GM18867 (cell line): Measurements from ENCODE around the gene NTNG1.

Experiments
- ATAC-seq: cut with Tn5 transposase; IDR thresholded peaks from one replicate; pipeline ENCODE4 v1.9.1; 2021; ENCODE audit warnings: mild to moderate bottlenecking, moderate library complexity; ENCODE audit not compliant: unreplicated experiment

NTNG1 gene

GRCh38 chr1:107254306-107254705 is 113.5 kb downstream of the NTNG1 start:
- no peak for ATAC-seq

DNA sequence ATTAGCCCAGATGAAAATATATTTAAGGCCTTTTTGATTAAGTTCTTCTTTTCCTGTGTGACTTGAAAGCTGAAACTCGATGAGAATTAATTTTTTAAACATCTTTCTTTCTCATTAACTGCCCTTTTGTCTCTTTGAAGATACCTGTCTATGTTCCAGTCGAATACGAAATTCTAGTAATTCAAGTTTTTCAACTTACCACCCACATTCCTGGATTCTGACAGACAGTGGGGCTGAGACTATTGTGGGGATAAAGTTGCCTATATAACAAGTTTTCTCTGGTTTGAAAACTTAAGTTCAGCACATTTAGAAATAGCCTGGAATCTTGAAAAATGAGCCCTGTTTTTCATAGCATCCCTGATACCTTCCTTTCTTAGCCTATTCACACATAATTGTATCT is 114.6 kb downstream of the NTNG1 start:
- no peak for ATAC-seq

- ATAC-seq = no peak
Observed at GRCh38 chr1:107262467-107263286, 121.8 kb downstream of the NTNG1 start.

DNA sequence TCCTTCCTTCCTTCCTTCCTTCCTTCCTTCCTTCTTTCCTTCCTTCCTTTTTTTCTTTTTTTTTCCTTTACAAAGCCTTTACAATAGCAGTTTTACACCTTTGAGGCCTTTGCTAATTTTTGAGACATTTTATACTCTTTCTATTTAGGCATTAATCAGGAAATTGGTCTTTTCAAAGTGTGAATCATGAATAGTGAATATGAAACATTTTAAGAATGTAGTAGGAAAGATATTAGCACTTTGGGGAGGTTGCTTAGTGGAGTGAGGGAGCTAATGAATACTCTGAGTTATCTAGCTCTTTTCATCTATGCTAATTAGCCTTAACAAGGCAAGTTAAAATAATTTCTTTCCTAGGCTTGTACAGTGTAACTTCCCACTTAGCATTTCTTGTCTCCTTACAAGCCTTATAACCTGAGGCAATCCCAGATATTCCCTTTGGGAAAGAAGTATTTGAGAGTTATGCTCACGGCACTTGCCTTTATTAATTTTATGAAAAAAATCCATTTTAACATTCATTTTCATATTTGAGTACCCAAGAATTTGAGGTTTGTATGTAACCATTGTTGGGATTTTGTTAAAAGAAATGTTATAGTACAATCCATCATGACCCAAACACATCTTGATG is 122.6 kb downstream of the NTNG1 start:
- no peak for ATAC-seq

DNA sequence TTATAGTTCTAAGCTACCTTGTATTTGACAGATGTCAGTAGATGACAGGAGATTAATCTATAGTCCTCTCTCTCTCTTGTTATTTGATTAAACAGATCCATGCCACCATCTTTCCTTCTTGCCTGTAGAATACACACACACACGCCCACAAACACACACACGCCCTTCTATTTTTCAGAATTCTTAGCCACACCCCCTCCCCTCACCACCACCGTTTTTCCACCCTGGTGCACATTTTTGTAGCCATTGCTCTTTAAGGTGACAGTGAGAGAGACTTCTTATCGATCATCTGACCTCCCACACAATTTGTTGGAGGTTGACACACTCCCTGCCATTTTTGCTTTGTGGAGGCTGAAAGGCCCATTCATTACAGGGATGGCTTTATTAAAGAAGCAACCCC is 123.2 kb downstream of the NTNG1 start:
- no peak for ATAC-seq

- no peak for ATAC-seq
Observed at GRCh38 chr1:107264561-107264960, 123.7 kb downstream of the NTNG1 start.

GRCh38 chr1:107267489-107267888 is 126.7 kb downstream of the NTNG1 start:
- ATAC-seq = no peak

DNA sequence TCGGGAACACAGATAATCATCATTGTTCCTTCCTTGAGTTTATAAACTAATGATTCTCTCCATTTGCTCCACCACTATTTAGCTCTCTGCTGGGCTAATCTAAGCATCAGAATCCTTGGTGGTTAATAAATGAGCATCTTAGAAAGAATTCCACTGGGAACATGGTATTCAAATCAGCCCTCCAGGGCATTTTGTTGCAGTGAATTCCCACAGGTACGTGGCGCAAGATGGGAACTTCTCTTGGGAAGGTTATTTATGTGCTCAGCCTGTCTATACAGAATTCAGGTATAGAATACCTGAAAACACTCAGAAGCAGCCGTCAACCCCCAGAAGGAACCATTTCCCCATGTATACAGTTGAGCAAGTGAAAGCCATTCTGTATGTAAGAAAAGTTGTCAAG is 131.5 kb downstream of the NTNG1 start:
- ATAC-seq = no peak

GRCh38 chr1:107273515-107273914 is 132.7 kb downstream of the NTNG1 start:
- no peak for ATAC-seq

DNA sequence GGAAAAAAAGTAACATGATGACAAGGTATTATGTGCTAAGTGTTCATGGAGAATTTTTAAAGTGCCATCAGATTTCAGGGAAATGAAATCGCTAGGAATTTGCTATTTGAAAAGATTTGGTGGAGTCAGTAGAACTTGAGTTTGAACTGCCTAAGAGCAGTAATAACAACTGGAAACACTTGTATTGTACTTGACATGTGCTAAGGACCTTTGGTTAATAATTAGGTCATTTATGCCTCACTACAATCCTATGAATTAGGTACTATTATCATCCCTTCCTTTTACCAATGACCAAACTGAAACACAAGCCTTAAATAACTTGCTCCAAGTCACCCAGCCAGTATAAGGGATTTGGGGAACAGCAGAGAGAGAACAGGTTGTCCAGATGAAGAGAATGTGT is 133.4 kb downstream of the NTNG1 start:
- ATAC-seq = no peak

DNA sequence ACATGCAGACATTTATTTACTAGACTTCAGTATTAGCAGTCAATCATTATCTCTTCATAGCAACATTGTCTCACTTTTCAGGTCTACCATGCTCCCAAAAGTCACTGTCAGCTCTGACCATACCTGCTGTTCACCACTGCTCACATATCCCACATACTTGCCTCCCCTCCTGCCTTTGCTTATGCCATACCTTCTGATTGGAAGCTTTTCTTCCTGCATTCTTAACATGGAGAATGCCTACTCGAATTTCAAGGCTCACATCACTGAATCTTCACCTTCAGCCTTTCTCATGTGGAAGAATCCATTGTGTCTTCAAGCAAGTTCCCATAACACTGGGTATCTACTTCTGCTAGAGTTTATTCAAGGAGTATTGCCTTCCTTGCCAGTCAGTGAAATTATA is 135.4 kb downstream of the NTNG1 start:
- ATAC-seq = no peak

DNA sequence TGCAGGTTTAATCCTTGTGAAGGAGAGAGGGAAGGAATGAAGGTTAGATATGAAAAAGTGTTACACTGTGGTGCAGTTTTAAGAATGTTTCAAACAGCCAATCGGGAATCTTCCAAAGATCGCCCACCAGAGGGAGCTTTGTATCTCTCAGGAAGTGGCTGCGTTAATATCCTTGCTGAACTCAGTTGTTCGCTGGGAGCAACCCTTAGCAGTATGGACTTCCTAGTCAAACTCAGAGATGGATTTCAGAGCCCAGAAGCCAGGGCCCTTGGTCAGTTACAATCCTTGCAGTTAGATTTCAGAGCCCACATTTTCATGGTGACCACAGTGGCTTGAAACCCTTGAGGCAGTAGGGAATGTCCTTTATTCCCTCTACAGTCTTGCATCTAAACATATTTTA is 136.2 kb downstream of the NTNG1 start:
- ATAC-seq = peak; percentile 42

DNA sequence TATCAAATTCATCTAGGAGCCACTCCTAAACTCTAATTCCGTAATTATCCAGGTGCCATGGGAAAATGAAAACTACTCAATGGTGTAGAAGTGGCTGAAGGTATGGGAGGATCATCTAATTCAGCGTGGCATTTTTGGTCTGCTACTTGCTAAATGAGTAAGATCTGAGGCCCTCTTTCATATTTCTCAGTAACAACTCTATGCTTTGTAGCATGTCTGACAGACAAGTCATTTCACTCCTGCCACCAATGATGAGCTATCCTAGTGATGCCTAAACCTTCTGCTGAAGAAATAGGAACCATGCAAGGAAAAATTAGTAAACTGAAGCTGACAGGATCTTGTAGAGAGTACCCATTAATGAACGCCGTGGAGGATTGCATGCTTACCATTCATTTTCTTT is 145.3 kb downstream of the NTNG1 start:
- peak; percentile 48 for ATAC-seq

- no peak for ATAC-seq
Observed at GRCh38 chr1:107291987-107292386, 151.1 kb downstream of the NTNG1 start.

DNA sequence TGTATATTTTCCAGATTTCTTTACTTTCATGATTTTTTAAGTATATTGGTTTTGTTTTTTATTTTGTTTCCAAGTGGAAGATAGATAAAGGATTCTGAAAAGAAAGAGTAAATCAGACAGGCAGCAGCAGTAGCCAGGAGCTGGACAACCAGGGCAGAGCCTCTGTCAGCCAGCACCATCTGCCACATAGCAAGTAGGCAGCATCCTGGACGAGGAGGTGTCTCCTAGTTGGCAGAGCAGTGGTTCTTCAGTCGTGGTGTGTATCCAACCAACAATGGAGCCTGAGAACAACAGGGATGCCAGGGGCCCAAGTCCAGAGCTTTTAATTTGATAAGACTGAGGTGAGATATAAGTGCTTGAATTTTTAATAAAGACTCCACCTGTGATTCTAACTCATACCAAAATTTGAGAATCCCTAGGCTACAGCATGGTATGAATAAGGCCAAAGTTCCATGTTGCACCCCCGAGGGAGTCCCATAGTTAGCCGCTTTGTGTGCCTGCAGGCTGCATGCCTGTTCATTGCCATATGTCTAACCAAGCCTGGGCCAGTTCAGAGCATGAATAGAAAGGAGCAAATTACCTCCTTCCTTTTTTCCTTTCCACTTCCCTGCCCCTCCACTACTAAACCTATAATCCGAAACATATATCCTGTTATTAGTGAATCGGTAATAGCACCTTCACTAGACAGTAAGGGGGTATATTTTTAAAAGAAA is 153.2 kb downstream of the NTNG1 start:
- ATAC-seq = no peak

- no peak for ATAC-seq
Observed at GRCh38 chr1:107294686-107295085, 153.8 kb downstream of the NTNG1 start.

DNA sequence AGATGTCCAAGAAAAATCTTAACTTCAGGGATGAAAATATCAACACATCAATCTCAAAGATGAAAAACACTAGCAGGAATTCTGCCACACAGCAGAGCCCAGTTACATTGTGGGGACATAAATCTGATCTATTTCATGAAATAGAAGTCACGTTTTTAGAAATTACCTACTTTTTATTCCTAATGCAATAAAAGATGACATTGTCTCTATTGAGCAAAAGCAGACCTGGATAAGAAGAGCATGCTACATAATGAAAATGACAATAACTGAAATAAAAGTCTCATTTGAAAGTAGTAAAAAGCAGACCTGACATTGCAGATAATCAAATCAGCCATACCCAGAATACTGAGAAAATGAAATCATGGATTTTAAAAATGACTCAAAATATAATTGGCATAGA is 156.8 kb downstream of the NTNG1 start:
- no peak for ATAC-seq

DNA sequence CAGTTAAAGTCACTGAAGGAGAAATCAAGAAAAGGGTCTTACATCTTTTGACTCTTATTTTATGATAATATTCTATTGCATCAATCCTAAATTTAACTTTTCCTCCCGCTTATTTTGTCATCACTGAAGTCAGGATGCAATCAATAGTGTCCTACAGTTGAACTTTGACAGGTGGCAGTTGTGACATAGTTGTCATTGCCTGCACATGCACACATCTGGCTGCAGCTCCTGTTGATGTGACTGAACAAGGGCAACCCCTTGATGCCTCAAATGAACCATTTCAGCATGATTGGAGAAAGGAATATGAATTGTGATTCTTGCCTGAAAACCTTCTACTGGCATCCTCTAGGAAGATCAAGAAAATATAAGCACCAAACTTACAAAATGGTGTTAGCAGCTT is 157.7 kb downstream of the NTNG1 start:
- ATAC-seq = no peak

DNA sequence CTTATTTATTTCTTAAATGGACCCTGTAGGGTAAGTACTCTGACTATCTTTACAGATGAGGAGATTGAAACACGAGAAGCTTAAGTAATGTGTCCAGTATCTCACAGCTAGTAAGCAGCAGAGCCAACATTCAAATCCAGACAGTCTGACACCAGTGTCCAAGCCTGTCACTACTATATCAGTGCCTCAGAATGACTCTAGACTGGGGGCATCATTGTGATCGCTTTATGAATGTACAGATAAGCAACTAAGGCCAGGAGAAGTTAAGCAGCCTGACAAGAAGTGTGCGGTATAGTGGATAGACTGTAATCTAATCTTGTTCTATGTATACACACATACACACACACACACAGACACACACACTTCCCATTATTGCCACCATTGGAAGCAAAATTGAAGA is 158.7 kb downstream of the NTNG1 start:
- ATAC-seq = no peak

DNA sequence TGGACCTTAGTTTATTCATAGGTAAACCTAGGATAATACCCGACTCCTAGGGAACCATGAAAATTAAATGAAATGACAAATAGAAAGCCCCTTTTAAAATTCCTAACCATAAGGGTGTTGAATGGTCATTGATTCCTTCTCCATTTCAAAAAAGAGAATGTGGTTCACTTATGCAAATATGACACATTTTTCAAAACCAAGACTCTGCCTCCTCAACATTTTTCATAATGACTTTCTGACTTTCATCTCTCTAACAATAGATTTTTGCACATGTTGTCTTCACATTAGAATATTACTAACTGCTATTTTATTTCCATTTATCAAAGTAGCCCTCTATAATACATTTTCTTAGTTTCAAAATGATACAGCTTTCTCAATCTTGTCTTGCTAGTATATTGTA is 169.1 kb downstream of the NTNG1 start:
- no peak for ATAC-seq

- ATAC-seq = no peak
Observed at GRCh38 chr1:107315652-107316051, 174.8 kb downstream of the NTNG1 start.

DNA sequence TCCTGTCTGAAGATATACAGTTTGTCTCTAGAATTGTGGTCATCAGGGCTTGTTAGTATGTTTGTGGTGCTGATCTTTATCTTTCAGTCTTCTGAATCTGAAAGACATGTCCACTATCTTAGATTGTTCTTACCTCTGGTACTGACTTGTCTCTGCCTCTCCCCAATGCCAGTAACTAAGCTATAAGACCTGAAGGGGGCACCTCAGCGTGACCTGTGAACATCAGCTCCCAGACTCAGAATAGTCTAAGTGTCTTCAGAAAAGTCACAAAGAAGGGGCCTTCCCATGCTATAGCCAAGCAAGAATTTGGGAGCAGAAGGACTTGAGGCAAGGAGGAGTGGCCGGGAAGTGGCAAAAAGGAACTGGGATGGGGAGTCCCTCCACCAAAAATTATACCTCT is 178.1 kb downstream of the NTNG1 start:
- ATAC-seq = no peak
